Retina (tissue), 1 donor: ENCODE data around the gene RAI1.
A peak's percentile ranks its signal among the peaks of the same experiment; 100 is the strongest.

Experiments
- DNase-seq: peaks from one replicate; pipeline ENCODE4 v3.0.0-alpha.2; 2016

RAI1 gene

DNA sequence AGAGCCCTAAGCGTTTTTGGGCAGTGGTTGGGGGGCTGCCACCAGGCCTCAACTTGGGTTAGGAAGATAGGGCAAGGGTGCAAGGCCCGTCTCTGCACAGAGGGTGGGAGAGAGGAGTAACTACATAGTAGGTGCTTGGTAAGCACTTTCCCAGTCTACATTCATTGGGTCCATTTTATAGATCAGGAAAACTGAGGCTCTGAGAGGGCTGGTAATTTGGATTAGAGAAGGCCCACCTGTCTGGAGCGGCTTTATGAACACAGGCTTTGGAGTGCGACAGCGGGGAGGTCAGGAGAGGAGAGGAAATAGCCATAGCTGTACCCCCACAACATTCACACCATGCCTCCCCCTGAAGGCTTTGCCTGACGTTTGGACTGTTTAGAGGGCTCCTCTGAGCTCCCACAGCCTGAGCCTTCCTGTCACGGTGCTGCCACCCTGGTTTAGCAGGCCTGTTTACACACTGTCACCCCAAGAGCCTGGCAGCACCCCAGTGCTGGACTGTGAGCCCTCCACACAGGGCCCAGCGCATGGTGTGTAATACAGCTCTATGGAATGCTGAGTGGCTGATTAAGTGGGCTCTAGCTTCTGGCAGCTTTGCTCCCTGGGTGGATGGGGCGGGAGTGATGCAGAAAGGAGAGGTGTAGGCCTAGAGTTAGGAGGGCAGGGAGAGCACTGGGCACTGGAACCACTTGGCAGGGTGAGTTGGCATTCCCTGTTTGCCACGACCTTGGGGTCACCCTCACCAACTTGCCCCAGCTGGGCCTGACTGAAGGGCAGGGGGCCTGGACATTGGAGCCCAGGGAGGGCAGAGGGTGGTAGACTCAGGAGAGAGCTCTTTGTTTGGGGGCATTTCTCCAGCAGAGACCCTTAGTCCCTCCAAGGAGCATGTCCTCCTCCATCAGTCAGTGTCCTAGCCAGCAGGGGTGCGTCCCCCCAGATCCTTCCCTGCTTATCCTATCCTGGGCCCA, 73.7 kb downstream of the RAI1 start:
- no peak for DNase-seq

DNA sequence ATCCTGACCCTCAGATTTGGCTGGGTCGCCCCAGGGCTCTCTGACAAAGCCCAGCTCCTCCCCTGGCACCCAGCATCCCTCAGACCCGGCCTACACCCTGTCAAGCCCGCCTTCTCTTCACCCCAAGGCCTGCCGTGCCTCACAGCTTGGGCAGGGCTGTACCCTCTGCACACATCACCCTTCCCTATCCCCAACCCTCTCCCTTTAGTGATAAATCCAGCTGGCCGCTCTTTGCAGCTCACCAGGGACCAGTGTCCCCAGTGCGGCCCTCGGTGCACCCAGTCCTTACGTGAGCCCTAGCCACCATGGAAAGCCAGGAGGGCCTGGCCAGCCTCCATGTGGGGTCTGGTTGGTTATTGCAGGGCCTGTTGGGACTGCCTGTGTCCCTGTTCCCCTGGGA, 74.5 kb downstream of the RAI1 start:
- no peak for DNase-seq

DNA sequence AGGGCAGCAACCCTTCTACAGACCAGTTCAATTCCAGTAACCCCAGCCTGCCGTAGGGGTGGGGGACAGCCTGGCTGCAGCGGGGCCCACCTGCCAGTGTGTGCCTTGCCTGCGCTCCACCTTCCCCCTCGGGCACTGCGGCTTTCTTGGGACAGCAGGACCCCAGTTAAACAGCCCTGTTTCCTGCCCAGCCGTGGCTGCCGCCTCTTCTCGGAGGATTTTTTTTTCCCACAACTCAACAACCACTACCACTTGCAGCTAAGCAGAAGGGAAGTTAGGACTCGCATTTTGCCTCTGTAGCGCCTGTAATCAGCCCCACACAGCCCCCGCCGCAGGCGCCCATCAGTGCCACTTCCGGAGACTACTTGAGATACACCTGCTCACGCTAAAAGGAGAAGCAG, 76.1 kb downstream of the RAI1 start:
- no peak for DNase-seq

GRCh38 chr17:17757956-17758845, 76.9 kb downstream of the RAI1 start:
- peak; percentile 71 for DNase-seq

GRCh38 chr17:17758941-17759563, 77.8 kb downstream of the RAI1 start:
- DNase-seq = no peak

- no peak for DNase-seq
Observed at GRCh38 chr17:17760350-17760749, 79.1 kb downstream of the RAI1 start.

DNA sequence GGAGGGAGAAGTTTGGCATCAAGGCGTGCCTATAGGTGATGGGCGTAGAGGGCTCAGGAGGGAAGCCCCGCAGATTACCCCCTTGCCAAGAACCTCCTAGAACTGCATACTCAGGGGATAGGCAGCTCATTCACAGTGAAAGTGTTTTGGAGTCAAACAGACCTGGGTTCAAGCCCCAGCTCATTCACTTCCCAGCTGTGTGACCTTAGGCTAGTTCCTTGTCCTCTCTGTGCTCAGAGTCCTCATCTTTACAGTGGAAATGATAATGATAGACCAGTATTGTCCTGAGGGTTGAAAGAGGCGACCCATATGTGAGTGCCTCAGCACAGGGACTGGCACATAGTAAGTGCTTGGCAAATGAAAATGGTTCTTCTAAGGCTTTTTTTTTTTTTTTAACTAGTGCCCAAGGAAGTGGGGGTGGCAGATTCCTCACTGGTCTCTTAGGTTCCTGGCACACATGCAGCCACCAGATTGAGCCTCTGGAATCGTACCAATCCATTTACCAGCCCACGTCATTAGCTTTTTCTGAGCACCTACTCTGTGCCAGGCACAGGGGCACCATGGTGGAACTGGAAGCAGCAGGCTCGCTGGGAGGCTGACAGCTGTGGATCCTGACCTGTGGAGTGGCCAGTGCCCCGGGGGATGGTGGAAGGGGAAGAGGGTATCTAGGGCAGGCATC, 79.8 kb downstream of the RAI1 start:
- no peak for DNase-seq

GRCh38 chr17:17761894-17762743, 80.9 kb downstream of the RAI1 start:
- DNase-seq = no peak

DNA sequence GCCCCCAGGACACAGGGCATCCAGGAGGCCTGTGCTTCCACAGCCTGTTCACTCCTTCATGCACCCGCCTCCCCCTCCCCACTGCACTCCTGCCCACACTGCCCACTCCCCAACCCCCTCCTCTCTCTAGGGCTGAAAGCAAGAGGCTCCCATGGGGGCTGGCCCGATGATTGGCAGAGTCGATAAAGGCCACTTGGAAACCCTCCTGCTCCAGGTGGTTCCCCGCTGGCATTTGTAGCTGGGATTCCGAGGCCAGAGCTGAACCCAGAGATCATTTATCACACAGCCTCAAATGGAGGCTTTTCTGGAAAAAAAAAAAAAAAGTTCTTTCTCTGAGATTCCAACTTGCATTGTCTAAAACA, 81.5 kb downstream of the RAI1 start:
- no peak for DNase-seq

DNA sequence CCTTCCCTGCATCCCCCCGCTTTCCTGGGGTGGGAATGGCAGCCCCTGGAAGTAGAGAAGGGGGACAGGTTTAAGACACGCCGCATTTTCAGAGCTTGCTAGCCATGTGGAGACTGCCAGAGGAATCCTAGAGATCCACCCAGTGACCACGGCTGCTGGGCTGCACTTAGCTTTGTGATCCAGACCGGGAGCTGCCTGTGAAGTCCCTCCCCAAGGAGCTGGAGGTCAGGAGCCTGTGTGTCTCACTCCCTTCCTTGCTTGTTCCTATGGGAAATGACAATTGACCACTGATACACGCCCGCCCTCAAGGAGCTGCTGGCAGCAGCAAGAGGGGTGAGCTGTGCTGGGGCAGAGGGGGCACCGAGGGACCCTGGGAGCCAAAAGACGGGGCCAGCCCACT, 81.9 kb downstream of the RAI1 start:
- DNase-seq = no peak

DNA sequence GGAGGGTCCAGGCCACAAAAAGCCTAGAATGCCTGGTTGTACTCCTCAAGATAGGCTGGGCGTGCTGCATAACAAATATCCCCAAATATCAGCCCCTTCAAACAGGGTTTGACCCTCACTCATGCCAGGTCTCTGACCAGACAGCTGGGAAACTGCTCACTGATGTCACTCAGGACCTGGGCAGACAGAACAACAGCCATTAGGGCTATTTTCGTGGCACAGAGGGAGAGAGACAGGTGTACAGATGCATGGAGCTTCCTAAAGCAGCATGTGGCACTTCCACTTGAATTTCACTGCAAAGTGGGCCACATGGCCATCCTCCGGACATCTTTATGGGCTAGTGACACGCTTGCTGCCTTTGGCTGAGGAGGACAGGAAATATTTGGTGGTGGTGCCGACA, 82.5 kb downstream of the RAI1 start:
- DNase-seq = no peak

- DNase-seq = no peak
Observed at GRCh38 chr17:17765359-17766076, 84.3 kb downstream of the RAI1 start.

DNA sequence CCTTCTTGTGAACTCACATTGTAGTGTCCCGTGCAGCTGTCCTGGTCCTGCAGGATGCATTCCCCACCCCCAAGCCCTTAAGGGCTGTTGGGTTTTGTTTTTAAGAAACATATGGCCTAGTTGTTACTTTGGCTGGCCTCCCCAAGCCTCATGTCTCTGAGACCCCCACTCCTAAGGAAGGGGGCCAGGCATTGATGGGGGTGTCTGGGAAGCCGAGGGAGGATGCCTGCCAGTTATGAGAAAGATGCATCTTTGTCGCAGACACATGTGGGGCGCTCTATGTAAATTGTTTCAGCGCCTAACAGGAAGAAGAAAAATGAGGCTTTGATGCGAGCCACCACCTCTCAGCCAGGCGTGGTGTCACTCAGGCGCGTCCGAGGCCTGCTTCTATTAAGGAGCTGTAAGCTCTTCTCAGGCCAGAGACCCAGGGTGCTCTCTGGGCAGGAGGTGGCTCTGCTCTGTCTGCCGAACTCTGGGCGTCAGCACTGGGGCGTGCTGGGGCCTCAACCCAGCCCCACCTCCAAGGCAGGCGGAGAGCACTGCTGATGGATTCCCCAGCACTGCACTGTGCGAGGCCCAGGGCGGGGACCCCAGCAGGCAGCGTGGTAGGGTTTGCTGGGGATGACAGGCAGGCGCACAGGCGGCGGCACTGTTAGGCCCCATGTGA, 85.0 kb downstream of the RAI1 start:
- DNase-seq = no peak

GRCh38 chr17:17766744-17767120, 85.5 kb downstream of the RAI1 start:
- DNase-seq = no peak

DNA sequence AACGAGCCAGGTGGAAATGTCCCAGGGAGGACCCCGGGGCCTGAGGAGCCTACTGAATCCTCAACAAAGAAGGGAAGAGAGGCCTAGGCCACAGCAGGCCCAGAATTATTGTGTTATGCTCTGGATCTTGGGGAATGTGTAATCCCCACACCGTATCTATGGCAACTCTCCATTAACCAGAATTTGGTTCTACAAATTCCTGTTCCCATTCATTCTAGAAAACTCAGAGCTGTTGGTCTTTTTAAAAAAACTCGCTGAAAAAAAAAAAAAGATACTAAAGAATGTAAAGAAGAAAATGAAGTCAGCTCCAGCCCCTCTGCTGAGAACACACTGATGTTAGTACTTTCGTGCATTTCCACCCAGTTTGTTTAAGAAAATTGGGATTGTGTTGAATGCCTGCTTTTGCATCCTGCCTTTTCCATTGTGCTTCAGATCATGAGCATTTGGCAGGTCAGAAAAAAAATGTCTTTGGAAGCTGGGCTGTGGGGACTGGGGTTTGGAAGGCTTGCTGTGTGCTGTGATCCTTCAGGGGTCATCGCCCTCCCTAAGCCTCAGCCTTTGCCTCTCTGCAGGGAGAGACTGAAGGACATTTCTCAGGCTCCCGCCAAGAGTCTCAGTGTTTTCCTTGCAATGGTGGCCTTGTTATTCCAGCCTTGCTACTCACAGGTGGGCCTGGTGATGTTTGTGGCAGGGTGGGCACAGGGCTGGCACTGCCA, 86.1 kb downstream of the RAI1 start:
- no peak for DNase-seq

DNA sequence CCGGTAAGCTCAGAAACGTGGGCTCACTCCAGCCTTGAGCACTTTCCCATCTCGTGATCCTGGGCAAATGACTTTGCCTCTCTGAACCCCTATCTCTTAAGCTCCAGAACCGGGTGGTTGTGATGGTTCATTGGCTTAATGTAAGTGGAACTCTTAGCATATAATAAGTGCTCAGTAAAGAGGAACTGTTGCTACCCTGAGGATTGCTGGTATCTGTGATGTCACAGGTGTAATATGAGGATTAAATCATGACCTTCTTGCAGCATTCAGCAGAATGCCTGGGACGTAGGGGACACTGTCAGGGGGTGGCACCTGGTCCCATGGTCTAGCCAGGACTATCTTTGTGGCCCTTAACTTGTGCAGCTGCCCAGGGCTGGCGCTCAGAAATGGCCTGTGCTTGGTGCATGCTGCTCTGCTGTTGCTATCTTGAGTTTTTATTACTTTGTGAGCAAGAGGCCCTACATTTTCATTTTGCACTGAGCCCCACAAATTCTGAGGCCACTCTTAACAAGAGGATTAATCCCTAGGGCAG, 86.7 kb downstream of the RAI1 start:
- DNase-seq = no peak

- no peak for DNase-seq
Observed at GRCh38 chr17:17768424-17769088, 87.3 kb downstream of the RAI1 start.

- DNase-seq = peak; percentile 48
Observed at GRCh38 chr17:17769869-17770631, 88.8 kb downstream of the RAI1 start.
